Stimulated activated CD8-positive, alpha-beta memory T cell treated with anti-CD3 and anti-CD28 coated beads, Interleukin-7, amount 100 ng/mL, for 4 hours (primary cell): ENCODE data around the gene TAF1.
"Not testable (repeated sequence)": the region's sequence is repeated elsewhere in the genome, so short reads cannot be mapped to it uniquely, and the experiment has no call there.

Source experiments
- DNase-seq, 2 donors: peaks; one replicate each; pipeline ENCODE4 v3.0.0-alpha.2; 2020; ENCODE audit warnings: low read depth in 2 of 2

TAF1 gene

DNA sequence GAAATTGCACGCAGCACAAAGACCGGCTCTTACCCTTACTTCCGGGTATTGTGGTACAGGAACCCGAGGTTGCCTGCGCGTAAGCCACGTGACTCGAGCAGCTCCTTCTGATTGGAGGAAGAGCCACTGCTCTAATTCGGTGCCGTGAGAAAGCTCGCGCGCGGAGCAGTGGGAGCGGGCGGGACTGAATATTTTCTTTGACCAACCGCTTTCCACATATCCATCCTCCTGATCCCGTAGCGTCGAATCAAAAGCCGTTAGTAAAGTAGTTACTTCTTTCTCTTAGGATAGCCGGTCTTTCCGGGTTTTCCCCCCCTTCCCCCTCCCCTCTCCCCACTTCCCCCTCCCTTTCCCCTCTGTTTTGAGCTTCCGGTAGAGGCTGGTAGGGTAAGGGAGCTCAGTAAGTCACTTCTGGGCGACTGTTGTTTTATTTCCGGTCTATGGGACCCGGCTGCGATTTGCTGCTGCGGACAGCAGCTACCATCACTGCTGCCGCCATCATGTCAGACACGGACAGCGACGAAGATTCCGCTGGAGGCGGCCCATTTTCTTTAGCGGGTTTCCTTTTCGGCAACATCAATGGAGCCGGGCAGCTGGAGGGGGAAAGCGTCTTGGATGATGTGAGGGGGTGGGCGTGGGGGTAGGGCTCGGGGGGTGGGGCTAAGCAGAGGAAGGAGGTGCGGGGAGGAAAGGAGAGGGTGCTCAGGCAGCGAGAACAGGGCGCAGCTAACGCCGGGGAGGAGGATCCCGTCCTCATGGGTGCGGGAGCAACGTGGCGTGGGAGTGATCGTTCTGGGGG is at the start of gene TAF1:
TSS of gene TAF1 (plus strand) at position 483 of the 799 bp plus-strand sequence. CDS start at position 501, 18 bp downstream.
- peak; percentile 86 to 88 for DNase-seq

- DNase-seq: not testable (repeated sequence)
Observed at GRCh38 chrX:71316959-71317358, 49.2 kb upstream of the TAF1 start.

- DNase-seq: no peak
Observed at GRCh38 chrX:71320126-71320525, 46.0 kb upstream of the TAF1 start.

DNA sequence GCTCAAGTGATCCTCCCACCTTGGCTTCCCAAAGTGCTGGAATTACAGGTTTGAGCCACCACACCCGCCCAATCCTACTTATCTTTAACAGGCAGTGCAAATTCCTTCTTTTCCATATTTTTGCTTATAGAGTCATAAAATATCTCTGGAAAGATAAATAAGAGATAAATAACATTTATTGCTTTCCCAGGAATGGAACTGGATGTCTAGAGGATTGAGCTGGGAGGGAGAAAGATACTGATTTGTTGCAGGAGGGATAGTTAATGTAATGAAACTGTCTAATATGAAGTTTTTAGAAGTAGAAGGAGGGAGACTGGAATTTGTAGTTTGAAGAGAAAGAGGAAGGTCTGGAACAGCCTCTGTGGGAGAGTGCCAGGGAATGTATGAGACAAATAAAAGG is 44.4 kb upstream of the TAF1 start:
- no peak for DNase-seq

DNA sequence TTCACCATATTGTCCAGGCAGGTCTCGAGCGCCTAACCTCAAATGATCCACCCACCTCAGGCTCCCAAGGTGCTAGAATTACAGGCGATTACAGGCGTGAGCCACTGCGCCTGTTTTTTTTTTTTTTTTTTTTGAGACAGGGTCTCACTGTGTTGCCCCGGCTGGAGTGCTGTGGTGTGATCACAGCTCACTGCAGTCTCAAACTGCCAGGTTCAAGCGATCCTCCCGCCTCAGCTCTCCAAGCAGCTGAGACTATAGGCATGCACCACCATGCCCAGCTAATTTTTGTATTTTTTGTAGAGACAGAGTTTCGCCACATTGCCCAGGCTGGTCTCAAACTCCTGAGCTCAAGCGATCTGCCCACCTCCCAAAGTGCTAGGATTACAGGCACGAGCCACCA is 41.7 kb upstream of the TAF1 start:
- DNase-seq: not testable (repeated sequence)

- DNase-seq: no peak
Observed at GRCh38 chrX:71326394-71326793, 39.8 kb upstream of the TAF1 start.

DNA sequence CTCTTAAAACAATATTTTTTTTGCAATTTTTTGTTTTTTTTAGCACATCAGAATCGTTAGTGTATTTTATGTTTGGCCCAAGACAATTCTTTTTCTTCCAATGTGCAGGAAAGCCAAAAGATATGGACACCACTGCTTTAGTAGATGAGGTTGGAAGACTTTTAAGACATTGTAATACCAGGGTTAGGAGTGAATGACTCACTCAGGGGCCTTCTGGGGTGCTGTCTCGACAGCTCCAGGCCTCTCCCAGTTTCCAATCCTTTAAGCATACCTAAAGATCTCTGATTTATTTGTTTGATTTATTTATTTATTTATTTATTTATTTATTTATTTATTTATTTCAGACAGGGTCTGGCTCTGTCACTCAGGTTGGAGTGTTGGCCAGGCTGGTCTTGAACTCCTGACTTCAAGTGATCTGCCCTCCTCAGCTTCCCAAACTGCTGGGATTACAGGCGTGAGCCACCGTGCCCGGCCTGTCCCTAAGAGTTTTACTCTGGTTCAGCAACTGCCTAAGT is 16.9 kb upstream of the TAF1 start:
- not testable (repeated sequence) for DNase-seq

GRCh38 chrX:71349867-71350266 is 16.3 kb upstream of the TAF1 start:
- not testable (repeated sequence) for DNase-seq

GRCh38 chrX:71352439-71352838 is 13.7 kb upstream of the TAF1 start:
- not testable (repeated sequence) for DNase-seq

DNA sequence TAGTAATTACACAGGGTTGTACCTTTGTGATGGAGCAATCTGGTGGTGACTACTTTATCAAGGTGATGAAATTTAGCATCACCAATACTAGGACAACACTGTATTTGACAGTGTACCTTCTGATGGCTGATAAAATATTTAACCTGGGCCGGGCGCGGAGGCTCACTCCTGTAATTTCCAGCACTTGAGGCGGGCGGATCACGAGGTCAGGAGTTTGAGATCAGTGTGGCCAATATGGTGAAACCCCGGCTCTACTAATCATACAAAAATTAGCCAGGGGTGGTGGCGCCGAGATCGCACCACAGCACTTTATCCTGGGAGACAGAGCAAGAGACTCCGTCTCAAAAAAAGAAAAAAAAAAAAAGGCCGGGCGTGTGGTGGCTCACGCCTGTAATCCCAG is 1.9 kb upstream of the TAF1 start:
- DNase-seq: no peak

GRCh38 chrX:71365356-71365874 is 742 bp upstream of the TAF1 start:
- no peak for DNase-seq

DNA sequence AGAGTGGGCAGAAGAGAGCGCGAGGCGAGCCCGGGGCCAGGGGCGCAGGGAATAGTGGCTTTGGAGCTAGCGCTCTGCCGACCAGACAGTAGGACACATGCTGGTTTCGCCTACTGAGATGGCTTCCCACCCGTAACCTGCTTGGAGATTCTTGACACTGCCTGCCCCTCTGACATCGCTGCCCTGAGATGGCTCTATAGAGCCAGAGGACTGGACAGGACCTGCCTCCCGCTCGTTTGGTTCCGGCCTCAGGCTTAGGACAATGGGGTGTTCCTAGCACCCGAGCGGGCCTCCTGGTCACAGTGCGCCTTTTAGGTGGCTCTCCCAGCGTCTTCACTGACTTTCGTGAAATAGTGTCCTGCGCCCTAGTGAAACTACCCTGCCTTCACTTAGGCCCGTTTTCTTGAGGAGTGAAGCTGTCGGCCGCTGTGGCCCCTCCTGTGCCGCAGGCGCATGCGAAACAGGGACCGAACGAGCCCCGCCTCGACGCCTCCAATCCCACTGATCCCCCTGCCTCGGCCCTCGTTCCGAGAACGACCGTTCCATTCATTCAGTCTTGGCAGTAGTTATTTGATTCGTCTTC is 608 bp downstream of the TAF1 start:
- DNase-seq: peak; percentile 5 to 35

DNA sequence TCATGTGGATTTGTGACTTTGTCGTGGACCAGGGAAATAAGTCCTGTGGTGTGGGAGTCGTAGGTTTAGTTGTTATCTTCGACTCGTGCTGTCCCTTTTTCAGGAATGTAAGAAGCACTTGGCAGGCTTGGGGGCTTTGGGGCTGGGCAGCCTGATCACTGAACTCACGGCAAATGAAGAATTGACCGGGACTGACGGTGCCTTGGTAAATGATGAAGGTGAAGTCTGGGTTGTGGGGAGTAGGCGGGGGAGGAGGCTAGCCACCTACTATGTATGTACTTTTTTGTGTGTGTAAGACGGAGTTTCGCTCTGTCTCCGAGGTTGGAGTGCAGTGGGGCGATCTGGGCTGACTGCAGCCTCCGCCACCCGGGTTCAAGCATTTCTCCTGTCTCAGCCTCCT is 1.2 kb downstream of the TAF1 start:
- DNase-seq: no peak

DNA sequence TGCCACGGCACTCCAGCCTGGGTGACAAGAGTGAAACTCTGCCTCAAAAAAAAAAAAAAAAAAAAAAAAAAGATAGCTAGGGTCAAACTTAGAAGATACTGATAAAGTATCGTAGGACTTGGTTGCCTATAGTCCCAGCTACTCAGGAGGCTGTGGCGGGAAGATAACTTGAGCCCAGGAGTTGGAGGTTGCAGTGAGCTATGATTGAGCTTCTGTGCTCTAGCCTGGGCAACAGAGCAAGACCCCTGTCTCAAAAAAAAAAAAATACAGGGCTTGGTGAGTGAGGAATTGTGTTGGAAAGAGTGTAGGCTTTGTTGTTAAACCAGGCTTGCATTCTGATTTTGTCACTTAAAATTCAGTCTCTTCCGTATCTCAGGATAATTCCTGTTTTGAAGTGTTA is 6.2 kb downstream of the TAF1 start:
- no peak for DNase-seq

DNA sequence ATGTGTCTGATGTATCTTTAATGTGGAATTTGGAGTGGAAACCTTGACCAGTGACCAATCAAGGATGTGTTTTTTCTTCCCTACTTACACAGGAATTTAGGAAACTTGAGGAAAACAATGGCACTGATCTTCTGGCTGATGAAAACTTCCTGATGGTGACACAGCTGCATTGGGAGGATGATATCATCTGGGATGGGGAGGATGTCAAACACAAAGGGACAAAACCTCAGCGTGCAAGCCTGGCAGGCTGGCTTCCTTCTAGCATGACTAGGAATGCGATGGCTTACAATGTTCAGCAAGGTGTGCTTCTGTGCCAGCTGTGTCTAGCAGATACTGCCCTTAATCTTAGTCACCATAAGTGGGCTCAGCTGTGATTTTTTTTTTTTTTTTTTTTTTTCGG is 12.6 kb downstream of the TAF1 start:
- no peak for DNase-seq

DNA sequence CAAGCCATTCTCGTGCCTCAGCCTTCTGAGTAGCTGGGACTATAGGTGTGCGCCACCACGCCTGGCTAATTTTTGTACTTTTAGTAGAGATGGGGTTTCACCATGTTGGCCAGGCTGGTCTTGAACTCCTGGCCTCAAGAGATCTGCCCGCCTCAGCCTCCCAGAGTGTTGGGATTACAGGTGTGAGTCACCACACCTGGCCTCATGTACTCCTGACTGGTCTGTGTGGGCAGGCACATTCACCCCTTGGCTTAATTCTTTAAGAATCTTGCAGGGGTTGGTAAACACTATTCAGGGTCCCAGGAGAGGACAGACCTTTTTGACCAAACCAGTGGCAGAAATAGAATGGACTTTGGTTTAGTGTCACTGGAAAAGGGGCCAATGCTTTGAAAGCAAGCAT is 25.6 kb downstream of the TAF1 start:
- not testable (repeated sequence) for DNase-seq

DNA sequence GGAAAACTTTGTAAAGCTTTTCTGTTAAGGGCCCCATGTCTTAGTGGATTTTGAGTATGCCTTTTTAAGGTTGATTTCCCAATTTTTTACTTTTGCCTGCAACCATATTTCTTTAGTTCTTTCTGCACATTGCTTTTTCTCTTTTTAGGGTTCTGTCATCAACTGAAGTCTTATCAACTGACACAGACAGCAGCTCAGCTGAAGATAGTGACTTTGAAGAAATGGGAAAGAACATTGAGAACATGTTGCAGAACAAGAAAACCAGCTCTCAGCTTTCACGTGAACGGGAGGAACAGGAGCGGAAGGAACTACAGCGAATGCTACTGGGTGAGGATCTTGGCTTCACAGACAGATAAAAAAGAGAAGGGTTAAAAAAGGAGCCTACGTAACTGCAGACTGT is 27.8 kb downstream of the TAF1 start:
- no peak for DNase-seq

- no peak for DNase-seq
Observed at GRCh38 chrX:71396576-71396975, 30.4 kb downstream of the TAF1 start.

- no peak for DNase-seq
Observed at GRCh38 chrX:71400710-71401109, 34.6 kb downstream of the TAF1 start.

DNA sequence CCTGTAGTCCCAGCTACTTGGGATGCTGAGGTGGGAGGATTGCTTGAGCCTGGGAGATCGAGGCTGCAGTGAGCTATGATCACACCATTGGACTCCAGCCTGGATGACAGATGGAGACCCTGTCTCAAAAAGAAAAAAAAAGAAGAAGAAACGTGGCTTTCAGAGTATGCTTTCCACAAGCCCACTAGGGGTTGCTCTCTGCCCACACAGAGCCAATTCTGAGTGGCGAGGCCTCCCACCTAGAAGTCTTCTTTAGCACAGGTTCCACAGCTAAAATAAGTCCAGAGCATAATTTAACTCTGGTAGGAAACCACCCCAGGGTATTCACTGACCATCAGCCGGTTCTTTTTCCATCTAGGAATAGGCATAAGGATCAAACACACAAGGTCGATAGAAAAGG is 50.1 kb downstream of the TAF1 start:
- not testable (repeated sequence) for DNase-seq

- DNase-seq: no peak
Observed at GRCh38 chrX:71420686-71421085, 54.5 kb downstream of the TAF1 start.

DNA sequence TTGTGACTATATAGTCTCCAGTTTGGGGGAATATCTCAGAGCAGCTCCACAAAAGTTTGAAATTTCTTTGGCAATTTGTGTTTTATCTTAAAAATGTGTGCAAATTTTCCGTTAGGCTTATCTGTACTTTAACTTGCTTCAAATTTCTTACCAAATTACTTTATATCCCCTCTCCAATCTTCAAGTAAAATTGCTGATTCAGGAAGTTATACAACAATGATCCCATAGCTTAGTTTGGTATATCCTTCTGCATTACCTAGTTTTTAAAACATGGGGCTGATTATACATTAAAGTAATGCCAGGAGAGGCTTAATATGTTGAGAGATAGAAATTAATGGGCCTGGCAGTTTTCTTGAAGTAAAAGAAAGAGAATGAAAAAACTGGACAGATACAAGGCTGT is 66.6 kb downstream of the TAF1 start:
- DNase-seq: no peak

DNA sequence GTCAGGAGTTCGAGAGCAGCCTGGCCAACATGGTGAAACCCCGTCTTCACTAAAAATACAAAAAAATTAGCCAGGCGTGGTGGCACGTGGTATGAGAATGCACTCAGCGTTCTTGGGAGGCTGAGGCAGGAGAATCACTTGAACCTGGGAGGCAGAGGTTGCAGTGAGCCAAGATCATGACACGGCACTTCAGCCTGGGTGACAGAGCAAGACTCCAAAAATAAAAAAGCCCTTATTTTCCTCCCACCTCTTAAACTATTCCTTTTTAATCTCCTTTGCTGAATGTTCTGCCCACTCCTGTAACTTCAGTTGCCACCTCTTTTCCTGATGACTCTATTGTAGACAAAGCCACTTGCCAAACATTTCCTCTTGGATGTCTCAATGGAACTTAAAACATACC is 72.6 kb downstream of the TAF1 start:
- DNase-seq: no peak
